GM23338 (cell line): Measurements from ENCODE around the gene SRF. TPM values are rescaled to one million over a fixed set of nuclear protein-coding genes. Genes with fewer than 3 reads are reported as not detected.
A peak's percentile ranks its signal among the peaks of the same experiment; 100 is the strongest.

Source experiments
- ATAC-seq: fragments of 200-7000 bp; cut with Tn5 transposase; 3 replicates; pipeline ENCODE4 v1.9.1; 2020
- DNase-seq: peaks from one replicate; pipeline ENCODE4 v3.0.0-alpha.2; 2015; ENCODE audit warnings: low spot score
- H2AFZ ChIP-seq: fragments of 200-600 bp; sonication (generic); 2 replicates; pipeline ENCODE4 v1.8.0; 2016; ENCODE audit warnings: antibody characterized with exemption, mild to moderate bottlenecking, moderate library complexity
- H3F3A ChIP-seq: fragments of 200-600 bp; sonication (generic); replicated peaks from 2 replicates; pipeline ENCODE4 v1.8.0; 2017; ENCODE audit warnings: antibody characterized with exemption, mixed run types, low read depth
- H3K27ac ChIP-seq: fragments of 200-600 bp; sonication (generic); 2 replicates; pipeline ENCODE4 v1.6.1; 2016; ENCODE audit warnings: low read depth
- H3K27me3 ChIP-seq: fragments of 200-600 bp; sonication (generic); 2 replicates; pipeline ENCODE4 v1.8.0; 2016; ENCODE audit warnings: mild to moderate bottlenecking, mixed run types, moderate library complexity; ENCODE audit not compliant: insufficient read depth
- H3K36me3 ChIP-seq: fragments of 200-600 bp; sonication (generic); 2 replicates; pipeline ENCODE4 v1.8.0; 2016; ENCODE audit warnings: mild to moderate bottlenecking; ENCODE audit not compliant: insufficient read depth
- H3K4me1 ChIP-seq: fragments of 200-600 bp; sonication (generic); 2 replicates; pipeline ENCODE4 v1.8.0; 2016; ENCODE audit warnings: mild to moderate bottlenecking, moderate library complexity; ENCODE audit not compliant: insufficient read depth
- H3K4me2 ChIP-seq: fragments of 200-600 bp; sonication (generic); 2 replicates; pipeline ENCODE4 v1.7.1; 2017; ENCODE audit warnings: mixed run types
- H3K4me3 ChIP-seq: fragments of 200-600 bp; sonication (generic); 2 replicates; pipeline ENCODE4 v1.6.1; 2016; ENCODE audit warnings: mixed run types
- H3K79me2 ChIP-seq: fragments of 200-600 bp; sonication (generic); replicated peaks from 2 replicates; pipeline ENCODE4 v1.8.0; 2017; ENCODE audit warnings: mild to moderate bottlenecking; ENCODE audit not compliant: insufficient read depth
- H3K9me2 ChIP-seq: fragments of 200-600 bp; sonication (generic); 2 replicates; pipeline ENCODE4 v1.8.0; 2017; ENCODE audit not compliant: insufficient read depth
- H4K20me1 ChIP-seq: fragments of 200-600 bp; sonication (generic); replicated peaks from 2 replicates; pipeline ENCODE4 v1.8.0; 2017; ENCODE audit warnings: mild to moderate bottlenecking; ENCODE audit not compliant: insufficient read depth
- H3K27ac Mint-ChIP-seq: 2 replicates; pipeline ENCODE4 v1.8.0; 2020; ENCODE audit warnings: inconsistent platforms, mild to moderate bottlenecking, moderate library complexity, mixed read lengths
- H3K27me3 Mint-ChIP-seq: 3 replicates; pipeline ENCODE4 v1.8.0; 2022; ENCODE audit warnings: low read depth, mild to moderate bottlenecking, moderate library complexity, mixed read lengths, inconsistent platforms; ENCODE audit not compliant: insufficient read depth, poor library complexity
- H3K36me3 Mint-ChIP-seq: 3 replicates; pipeline ENCODE4 v1.8.0; 2021; ENCODE audit warnings: low read depth, mild to moderate bottlenecking, inconsistent platforms, moderate library complexity, mixed read lengths
- H3K4me1 Mint-ChIP-seq: 3 replicates; pipeline ENCODE4 v1.8.0; 2020; ENCODE audit warnings: mild to moderate bottlenecking, inconsistent platforms, mixed read lengths
- H3K4me3 Mint-ChIP-seq: 3 replicates; pipeline ENCODE4 v1.8.0; 2021; ENCODE audit warnings: moderate library complexity, mild to moderate bottlenecking, inconsistent platforms, mixed read lengths
- H3K9me3 Mint-ChIP-seq: 3 replicates; pipeline ENCODE4 v1.8.0; 2020; ENCODE audit warnings: moderate library complexity, mild to moderate bottlenecking, inconsistent platforms, mixed read lengths
- CREB1 ChIP-seq: fragments of 250-450 bp; sonication (Bioruptor Pico); IDR thresholded peaks from 2 replicates; pipeline ENCODE4 v1.5.0; 2020; ENCODE audit warnings: low read depth, mild to moderate bottlenecking, moderate library complexity
- EZH2phosphoT487 ChIP-seq: fragments of 200-600 bp; sonication (generic); IDR thresholded peaks from one replicate; pipeline ENCODE4 v1.8.1; 2018; ENCODE audit warnings: antibody characterized with exemption; ENCODE audit not compliant: unreplicated experiment
- JUNB ChIP-seq: IDR thresholded peaks from one replicate; pipeline ENCODE4 v1.6.1; 2016; ENCODE audit warnings: antibody characterized with exemption; ENCODE audit not compliant: unreplicated experiment
- NANOG ChIP-seq: IDR thresholded peaks from 2 replicates; pipeline ENCODE4 v1.6.1; 2016; ENCODE audit warnings: antibody characterized with exemption, borderline replicate concordance
- POLR2AphosphoS5 ChIP-seq: IDR thresholded peaks from 2 replicates; pipeline ENCODE4 v1.6.1; 2016; ENCODE audit warnings: antibody characterized with exemption, low read depth
- REST ChIP-seq: IDR thresholded peaks from one replicate; pipeline ENCODE4 v1.6.1; 2018; ENCODE audit warnings: antibody characterized with exemption; ENCODE audit not compliant: unreplicated experiment
- STAT1 ChIP-seq: IDR thresholded peaks from one replicate; pipeline ENCODE4 v1.6.1; 2016; ENCODE audit warnings: antibody characterized with exemption; ENCODE audit not compliant: unreplicated experiment
- ZNF114 ChIP-seq: fragments of 250-450 bp; sonication (Bioruptor Pico); IDR thresholded peaks from 2 replicates; pipeline ENCODE4 v1.5.0; 2020; ENCODE audit warnings: mild to moderate bottlenecking, moderate library complexity
- ZNF331 ChIP-seq: fragments of 250-450 bp; sonication (Bioruptor Pico); IDR thresholded peaks from 2 replicates; pipeline ENCODE4 v1.5.0; 2020; ENCODE audit warnings: low read depth, mild to moderate bottlenecking, moderate library complexity
- polyA plus RNA-seq: library from polyadenylated mRNA; unstranded; fragments of >200 nt; fragmentation: Nextera tagmentation; extraction: Ambion mirVana; gene quantifications from 2 replicates; pipeline ENCODE4 v1.2.1, GENCODE V29; 2016
- total RNA-seq: library from RNA; depleted of rRNA; stranded (reverse); fragments of >200 nt; shearing (Covaris generic); gene quantifications from 2 replicates; pipeline ENCODE4 v1.2.3, GENCODE V29; 2014
- TF ChIP-seq, protein P1 (sequence below), 2 experiments: fragments of 200-600 bp in 1 of 2; sonication (generic) in 1 of 2; conservative IDR thresholded peaks; 2 replicates each; pipeline versions ENCODE4 v1.5.1 to v1.6.1; 2016 to 2017; ENCODE audit warnings: antibody characterized with exemption in 2 of 2, low read depth in 2 of 2, mild to moderate bottlenecking in 2 of 2, moderate library complexity in 1 of 2
- TF ChIP-seq, protein P2 (sequence below): IDR thresholded peaks from 2 replicates; pipeline ENCODE4 v1.6.1; 2016; ENCODE audit warnings: antibody characterized with exemption
- TF ChIP-seq, protein P3 (sequence below): fragments of 250-450 bp; sonication (Bioruptor Pico); IDR thresholded peaks from 2 replicates; pipeline ENCODE4 v1.5.0; 2020; ENCODE audit warnings: mild to moderate bottlenecking, moderate library complexity

SRF gene
- total and polyA plus RNA-seq, 2 experiments from 2014 or later, result 9.9 to 54.9 TPM

- TF ChIP-seq, protein P1, sequence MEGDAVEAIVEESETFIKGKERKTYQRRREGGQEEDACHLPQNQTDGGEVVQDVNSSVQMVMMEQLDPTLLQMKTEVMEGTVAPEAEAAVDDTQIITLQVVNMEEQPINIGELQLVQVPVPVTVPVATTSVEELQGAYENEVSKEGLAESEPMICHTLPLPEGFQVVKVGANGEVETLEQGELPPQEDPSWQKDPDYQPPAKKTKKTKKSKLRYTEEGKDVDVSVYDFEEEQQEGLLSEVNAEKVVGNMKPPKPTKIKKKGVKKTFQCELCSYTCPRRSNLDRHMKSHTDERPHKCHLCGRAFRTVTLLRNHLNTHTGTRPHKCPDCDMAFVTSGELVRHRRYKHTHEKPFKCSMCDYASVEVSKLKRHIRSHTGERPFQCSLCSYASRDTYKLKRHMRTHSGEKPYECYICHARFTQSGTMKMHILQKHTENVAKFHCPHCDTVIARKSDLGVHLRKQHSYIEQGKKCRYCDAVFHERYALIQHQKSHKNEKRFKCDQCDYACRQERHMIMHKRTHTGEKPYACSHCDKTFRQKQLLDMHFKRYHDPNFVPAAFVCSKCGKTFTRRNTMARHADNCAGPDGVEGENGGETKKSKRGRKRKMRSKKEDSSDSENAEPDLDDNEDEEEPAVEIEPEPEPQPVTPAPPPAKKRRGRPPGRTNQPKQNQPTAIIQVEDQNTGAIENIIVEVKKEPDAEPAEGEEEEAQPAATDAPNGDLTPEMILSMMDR (conservative IDR thresholded peaks at IDR 0.05; ENCODE audit: low read depth in 2 of 2), result no peak
- TF ChIP-seq STAT1 (no peak), CREB1 (CRISPR knock-in tag) (no peak), POLR2AphosphoS5 (no peak), REST (no peak), JUNB (no peak), NANOG (no peak)
- TF ChIP-seq, protein P2, sequence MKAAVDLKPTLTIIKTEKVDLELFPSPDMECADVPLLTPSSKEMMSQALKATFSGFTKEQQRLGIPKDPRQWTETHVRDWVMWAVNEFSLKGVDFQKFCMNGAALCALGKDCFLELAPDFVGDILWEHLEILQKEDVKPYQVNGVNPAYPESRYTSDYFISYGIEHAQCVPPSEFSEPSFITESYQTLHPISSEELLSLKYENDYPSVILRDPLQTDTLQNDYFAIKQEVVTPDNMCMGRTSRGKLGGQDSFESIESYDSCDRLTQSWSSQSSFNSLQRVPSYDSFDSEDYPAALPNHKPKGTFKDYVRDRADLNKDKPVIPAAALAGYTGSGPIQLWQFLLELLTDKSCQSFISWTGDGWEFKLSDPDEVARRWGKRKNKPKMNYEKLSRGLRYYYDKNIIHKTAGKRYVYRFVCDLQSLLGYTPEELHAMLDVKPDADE, result no peak
These were observed 9.9 kb downstream of the SRF start (continued) for GRCh38 chr6:43180985-43181384.

DNA sequence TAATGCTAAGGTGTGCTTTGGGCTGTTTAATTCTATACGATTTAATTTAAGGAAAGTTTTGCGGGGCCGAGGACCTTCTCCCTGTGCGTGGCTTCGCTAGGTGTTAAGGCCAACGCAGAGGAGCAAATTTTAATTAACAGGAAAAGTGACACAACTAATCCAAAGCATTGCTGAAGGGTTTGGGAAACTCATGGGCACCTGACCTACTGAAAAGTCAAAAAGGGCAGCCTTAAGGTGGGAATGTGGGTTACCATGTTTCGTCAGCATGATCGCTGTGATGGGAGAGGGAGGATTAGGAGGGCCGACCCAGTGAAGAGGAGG lies 10.5 kb downstream of the SRF start:
- H3K4me3 ChIP-seq, result peak overlapping the region; percentile 65
- H3K79me2 ChIP-seq, result no peaks in the 10 kb centered on the region
- H3K4me1 ChIP-seq, result peaks cover 17% of the 10 kb centered on the region; the same call in 1 of the 2 replicates
- TF ChIP-seq NANOG (no peak), POLR2AphosphoS5 (no peak), EZH2phosphoT487 (no peak), CREB1 (CRISPR knock-in tag) (no peak), ZNF331 (CRISPR knock-in tag) (no peak), ZNF114 (CRISPR knock-in tag) (no peak)
- TF ChIP-seq, protein P2, result no peak
- TF ChIP-seq, protein P3, sequence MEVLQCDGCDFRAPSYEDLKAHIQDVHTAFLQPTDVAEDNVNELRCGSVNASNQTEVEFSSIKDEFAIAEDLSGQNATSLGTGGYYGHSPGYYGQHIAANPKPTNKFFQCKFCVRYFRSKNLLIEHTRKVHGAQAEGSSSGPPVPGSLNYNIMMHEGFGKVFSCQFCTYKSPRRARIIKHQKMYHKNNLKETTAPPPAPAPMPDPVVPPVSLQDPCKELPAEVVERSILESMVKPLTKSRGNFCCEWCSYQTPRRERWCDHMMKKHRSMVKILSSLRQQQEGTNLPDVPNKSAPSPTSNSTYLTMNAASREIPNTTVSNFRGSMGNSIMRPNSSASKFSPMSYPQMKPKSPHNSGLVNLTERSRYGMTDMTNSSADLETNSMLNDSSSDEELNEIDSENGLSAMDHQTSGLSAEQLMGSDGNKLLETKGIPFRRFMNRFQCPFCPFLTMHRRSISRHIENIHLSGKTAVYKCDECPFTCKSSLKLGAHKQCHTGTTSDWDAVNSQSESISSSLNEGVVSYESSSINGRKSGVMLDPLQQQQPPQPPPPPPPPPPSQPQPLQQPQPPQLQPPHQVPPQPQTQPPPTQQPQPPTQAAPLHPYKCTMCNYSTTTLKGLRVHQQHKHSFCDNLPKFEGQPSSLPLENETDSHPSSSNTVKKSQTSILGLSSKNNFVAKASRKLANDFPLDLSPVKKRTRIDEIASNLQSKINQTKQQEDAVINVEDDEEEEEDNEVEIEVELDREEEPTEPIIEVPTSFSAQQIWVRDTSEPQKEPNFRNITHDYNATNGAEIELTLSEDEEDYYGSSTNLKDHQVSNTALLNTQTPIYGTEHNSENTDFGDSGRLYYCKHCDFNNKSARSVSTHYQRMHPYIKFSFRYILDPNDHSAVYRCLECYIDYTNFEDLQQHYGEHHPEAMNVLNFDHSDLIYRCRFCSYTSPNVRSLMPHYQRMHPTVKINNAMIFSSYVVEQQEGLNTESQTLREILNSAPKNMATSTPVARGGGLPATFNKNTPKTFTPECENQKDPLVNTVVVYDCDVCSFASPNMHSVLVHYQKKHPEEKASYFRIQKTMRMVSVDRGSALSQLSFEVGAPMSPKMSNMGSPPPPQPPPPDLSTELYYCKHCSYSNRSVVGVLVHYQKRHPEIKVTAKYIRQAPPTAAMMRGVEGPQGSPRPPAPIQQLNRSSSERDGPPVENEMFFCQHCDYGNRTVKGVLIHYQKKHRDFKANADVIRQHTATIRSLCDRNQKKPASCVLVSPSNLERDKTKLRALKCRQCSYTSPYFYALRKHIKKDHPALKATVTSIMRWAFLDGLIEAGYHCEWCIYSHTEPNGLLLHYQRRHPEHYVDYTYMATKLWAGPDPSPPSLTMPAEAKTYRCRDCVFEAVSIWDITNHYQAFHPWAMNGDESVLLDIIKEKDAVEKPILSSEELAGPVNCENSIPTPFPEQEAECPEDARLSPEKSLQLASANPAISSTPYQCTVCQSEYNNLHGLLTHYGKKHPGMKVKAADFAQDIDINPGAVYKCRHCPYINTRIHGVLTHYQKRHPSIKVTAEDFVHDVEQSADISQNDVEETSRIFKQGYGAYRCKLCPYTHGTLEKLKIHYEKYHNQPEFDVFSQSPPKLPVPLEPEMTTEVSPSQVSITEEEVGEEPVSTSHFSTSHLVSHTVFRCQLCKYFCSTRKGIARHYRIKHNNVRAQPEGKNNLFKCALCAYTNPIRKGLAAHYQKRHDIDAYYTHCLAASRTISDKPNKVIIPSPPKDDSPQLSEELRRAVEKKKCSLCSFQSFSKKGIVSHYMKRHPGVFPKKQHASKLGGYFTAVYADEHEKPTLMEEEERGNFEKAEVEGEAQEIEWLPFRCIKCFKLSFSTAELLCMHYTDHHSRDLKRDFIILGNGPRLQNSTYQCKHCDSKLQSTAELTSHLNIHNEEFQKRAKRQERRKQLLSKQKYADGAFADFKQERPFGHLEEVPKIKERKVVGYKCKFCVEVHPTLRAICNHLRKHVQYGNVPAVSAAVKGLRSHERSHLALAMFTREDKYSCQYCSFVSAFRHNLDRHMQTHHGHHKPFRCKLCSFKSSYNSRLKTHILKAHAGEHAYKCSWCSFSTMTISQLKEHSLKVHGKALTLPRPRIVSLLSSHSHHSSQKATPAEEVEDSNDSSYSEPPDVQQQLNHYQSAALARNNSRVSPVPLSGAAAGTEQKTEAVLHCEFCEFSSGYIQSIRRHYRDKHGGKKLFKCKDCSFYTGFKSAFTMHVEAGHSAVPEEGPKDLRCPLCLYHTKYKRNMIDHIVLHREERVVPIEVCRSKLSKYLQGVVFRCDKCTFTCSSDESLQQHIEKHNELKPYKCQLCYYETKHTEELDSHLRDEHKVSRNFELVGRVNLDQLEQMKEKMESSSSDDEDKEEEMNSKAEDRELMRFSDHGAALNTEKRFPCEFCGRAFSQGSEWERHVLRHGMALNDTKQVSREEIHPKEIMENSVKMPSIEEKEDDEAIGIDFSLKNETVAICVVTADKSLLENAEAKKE (CRISPR knock-in tag), result no peak
- ATAC-seq (peak; percentile 72; the same call in 2 of the 3 replicates), DNase-seq (no peak)
- H2AFZ ChIP-seq, result no peak overlapping the region
- Mint-ChIP-seq H3K36me3 (peaks cover 33% of the 10 kb centered on the region), H3K4me3 (peak overlapping the region; percentile 87), H3K27ac (peak overlapping the region; percentile 91), H3K9me3 (no peaks in the 10 kb centered on the region), H3K4me1 (peaks cover 20% of the 10 kb centered on the region), H3K27me3 (peaks cover 21% of the 10 kb centered on the region)
- H4K20me1 ChIP-seq, result peaks cover 6% of the 10 kb centered on the region; the same call in 1 of the 2 replicates
- no peaks in the 10 kb centered on the region for H3K27me3 ChIP-seq
- H3K36me3 ChIP-seq, result peaks cover 11% of the 10 kb centered on the region
- no peaks in the 10 kb centered on the region for H3K9me2 ChIP-seq
- H3K27ac ChIP-seq, result peak overlapping the region; percentile 55
- H3F3A ChIP-seq, result 0 out of 2 replicates have a peak, but pooled peaks cover 3% of the 10 kb centered on the region
- H3K4me2 ChIP-seq, result peak overlapping the region; percentile 85
